Measurements from ENCODE around the gene CFI.

The CFI gene

DNA sequence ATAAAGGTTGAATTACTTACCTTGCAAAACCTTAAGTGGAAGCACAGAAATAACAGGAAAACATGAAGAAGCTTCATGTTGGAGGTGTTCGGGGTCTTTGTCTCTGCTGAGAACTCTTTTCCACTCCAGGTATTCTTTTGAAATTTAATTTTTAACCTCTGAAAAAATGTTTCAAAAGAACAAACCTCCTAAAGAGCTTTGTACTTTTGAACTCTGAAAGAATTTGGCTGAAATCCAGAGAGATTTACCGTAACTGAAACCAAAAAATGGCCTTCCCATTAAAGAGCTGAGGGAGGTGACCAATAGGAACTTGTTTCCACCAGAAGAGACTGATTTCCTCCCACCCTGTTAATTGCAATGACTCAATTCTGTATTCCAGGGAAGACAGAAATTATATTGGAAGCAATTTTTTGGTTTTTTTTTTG, at the start of gene CFI:
Gene CFI, minus strand, starts transcription at position 105 of the 425 bp plus-strand sequence. Its CDS starts 28 bp downstream, at position 77.
- in situ Hi-C loops (cut with MboI; ENCODE audit: low pct_unique_long_range_greater_than_20kb, low sequenced_read_pairs) = no loop called here
- DNase-seq = no peak

DNA sequence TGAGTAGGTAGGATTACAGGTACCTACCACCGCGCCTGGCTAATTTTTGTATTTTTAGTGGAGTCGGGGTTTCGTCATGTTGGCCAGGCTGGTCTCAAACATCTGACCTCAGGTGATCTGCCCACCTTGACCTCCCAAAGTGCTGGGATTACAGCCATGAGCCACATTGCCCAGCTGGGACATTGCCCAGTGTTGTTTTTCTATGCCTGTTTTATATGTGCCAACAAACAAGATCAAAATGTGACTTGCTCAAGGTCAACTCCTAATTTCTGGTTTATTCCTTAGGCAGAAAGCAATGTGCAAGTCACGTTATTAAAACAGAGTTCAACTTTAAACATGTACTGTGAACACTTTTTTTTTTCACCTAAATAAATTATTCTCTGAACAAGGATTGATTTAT, 48.8 kb upstream of the CFI start:
- no peak for DNase-seq
- in situ Hi-C loops (cut with MboI; ENCODE audit: low pct_unique_long_range_greater_than_20kb, low sequenced_read_pairs) = no loop called here

DNA sequence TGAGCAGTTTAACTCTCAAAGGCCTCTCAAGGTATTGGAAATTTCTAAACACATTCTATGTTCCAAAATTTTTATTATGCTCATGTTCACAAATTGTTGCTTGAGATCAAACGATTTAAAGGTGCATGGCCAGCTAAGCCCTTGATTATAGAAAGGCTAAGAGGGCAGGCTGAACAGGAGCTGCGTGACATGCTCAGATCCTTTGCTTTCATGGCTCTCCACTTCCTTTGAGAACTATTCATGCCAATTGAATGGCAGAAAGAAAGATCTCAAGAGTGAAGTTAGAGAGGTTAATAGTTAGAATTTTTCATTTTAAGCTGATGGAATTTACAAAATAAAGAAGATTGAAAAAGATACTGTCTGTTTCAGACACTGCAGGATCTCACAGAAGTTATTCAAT, 46.7 kb upstream of the CFI start:
- no peak for DNase-seq
- in situ Hi-C loops (cut with MboI; ENCODE audit: low pct_unique_long_range_greater_than_20kb, low sequenced_read_pairs) = loop anchor here (25.0 kb wide), 1 partner anchor 114 kb away; no protein-coding TSS in a partner anchor

DNA sequence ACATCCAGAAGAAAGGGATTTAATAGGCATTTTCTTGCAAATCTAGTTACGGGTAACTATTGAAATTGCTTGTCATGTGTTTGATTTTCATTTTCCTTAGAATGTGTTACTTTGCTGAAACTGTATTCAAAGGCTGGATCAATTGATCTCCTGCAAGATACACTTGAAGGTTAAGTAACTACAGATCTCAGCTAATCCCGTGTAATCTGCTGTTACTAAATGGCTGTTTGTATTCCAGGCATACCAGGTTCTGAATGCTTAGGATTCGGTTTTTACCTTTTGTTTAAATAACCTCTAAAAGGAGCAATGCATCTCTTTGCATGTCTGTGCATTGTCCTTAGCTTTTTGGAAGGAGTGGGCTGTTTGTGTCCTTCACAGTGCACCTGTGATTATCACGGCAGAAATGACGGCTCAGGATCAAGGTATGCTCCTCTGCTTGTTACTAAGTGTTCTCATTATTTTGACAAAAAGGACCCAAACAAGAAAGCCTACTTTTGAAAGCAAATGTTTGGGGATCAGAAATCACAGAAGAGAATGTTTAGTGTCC, 46.2 kb upstream of the CFI start, which contains the start of gene LRIT3:
Gene LRIT3, plus strand, starts transcription at position 212 of the 547 bp plus-strand sequence. Its CDS starts 95 bp downstream, at position 307.
- DNase-seq = no peak
- in situ Hi-C loops (cut with MboI; ENCODE audit: low pct_unique_long_range_greater_than_20kb, low sequenced_read_pairs) = loop anchor here (25.0 kb wide), 1 partner anchor 114 kb away; no protein-coding TSS in a partner anchor

DNA sequence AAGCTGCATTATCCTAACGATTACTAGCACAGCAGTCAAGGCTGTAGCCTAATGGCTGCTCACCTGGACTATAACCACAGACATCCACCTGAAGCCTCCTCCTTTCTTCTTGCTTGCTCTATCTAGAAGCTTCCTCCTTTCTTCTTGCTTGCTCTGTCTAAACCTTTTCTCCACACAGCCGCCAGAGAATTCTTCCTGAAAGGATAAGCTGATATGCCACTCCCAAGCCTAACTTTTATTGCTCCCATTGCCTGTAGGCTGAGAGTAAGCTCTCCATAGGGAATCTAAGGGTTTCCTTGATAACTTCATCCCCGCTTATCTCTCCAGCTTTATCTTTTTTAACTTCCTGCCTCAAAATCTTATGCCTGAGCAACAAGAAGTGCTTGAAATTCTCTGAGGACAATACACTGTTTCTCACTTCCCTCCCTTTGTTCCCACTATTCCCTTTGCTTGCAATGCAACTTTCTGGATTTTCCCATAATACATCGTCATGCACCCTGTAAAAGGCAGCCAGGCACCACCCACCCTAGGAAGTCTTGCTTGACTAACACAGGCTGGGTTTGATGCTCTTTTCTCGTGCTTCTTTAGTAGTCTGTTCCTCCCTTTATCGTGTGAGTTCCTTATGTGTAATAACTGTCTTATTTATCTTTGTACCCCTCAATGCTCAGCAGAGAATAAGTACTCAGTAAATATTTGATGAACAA, 44.7 kb upstream of the CFI start:
- no peak for DNase-seq
- in situ Hi-C loops (cut with MboI; ENCODE audit: low pct_unique_long_range_greater_than_20kb, low sequenced_read_pairs) = loop anchor here (25.0 kb wide), 1 partner anchor 116 kb away; no protein-coding TSS in a partner anchor

DNA sequence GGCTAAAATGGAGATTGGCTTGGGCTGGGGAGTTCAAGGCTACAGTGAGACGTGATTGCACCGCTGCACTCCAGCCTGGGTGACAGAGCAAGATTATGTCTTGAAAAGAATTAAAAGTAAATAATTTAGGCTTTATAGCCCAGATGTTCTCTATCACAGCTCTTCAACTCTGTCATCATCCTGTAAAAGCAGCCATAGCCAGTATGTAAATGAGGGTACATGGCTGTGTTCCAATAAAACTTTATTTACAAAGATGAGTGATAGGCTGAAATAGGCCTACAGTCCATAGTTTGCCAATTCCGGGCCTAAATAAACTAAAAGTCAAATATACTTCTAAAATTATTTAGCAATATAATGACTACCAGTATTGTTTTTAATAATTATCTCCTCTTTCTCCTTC, 35.2 kb upstream of the CFI start:
- in situ Hi-C loops (cut with MboI; ENCODE audit: low pct_unique_long_range_greater_than_20kb, low sequenced_read_pairs) = loop anchor here (25.0 kb wide), 1 partner anchor 125 kb away; no protein-coding TSS in a partner anchor
- no peak for DNase-seq

DNA sequence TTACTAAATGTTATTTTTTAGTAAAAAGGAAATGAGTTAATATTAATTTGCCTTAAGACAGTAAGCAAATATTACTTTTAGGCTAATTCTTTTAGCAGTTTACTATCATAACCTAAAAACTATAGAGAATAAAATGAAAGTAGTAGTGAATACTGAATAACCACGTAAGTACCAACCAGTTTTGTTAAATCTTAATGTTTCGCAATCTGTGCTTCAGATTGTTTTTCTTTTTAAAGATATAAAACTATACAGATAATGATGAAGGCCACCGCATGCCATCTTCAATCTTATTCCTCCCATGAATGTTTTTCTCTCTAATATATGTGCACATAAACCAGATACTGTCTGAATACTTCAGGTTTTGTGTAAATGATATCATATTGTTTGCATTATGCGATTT, 32.0 kb upstream of the CFI start:
- in situ Hi-C loops (cut with MboI; ENCODE audit: low pct_unique_long_range_greater_than_20kb, low sequenced_read_pairs) = loop anchor here (25.0 kb wide), 1 partner anchor 129 kb away; no protein-coding TSS in a partner anchor

DNA sequence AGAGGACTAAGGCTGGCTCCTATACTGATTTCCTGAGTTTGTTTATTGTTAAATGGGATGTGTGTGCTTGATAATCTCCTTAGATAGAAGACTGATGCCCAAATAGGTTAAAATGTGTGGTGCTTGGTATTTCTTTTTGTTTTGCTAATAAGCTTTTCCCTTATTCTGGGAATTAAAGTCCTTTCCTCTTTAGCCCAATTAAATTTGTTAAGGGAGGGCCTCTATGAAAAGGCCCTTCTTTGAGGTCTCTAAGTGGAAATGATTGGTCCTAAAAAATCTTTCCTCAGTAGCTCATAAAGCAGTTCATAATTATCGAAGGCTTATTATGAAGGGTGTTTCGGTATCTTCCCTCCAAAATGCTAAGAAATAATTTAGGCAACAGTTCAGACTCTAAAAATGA, 25.9 kb upstream of the CFI start, which contains the start of gene RRH:
Gene RRH, plus strand, starts transcription at position 301 of the 400 bp plus-strand sequence. Its CDS starts 56 bp downstream, at position 357.
- in situ Hi-C loops (cut with MboI; ENCODE audit: low pct_unique_long_range_greater_than_20kb, low sequenced_read_pairs) = loop anchor here (25.0 kb wide), 1 partner anchor 135 kb away; no protein-coding TSS in a partner anchor
- DNase-seq = no peak

More for the DNA sequence above, 32.0 kb upstream of the CFI start:
- no peak for DNase-seq

DNA sequence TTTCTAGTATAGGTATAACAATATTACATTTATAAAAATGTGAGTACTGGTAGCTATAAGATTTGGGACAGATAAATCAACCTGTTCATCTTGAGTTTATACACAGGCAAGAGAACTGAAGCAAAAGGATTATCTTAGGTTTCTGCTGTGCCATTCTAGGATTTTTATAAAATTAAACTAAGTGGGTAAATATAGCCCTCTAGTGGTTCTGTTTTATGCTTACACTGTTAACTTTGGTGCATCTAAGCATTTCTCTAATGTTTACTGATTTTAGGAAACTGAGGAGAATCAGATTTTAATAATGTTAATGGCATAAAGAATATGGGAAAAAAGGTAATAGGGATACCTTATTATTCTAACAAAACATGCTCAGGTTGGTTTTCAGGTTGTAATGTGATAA, 24.9 kb upstream of the CFI start:
- DNase-seq = peak; percentile 38
- in situ Hi-C loops (cut with MboI; ENCODE audit: low pct_unique_long_range_greater_than_20kb, low sequenced_read_pairs) = loop anchor here (25.0 kb wide), 1 partner anchor 136 kb away; no protein-coding TSS in a partner anchor

DNA sequence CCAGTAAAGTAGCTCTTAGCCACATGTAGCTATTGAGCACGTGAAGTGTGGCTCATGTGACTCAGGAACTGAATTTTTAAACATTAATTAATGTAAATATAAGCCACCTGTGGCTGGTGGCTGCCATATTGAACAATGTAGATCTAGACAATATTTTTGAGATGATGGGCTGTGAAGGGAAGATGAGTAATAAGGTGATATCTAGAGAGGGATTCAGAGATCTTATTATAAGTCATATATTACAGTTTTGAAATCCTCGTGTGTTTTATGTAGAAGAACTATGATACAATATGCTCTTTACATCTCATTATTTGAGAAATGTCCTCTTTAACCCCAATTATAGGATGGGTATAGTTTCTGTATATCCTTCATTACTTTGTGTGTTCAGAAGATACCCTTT, 19.4 kb upstream of the CFI start:
- in situ Hi-C loops (cut with MboI; ENCODE audit: low pct_unique_long_range_greater_than_20kb, low sequenced_read_pairs) = no loop called here
- no peak for DNase-seq

DNA sequence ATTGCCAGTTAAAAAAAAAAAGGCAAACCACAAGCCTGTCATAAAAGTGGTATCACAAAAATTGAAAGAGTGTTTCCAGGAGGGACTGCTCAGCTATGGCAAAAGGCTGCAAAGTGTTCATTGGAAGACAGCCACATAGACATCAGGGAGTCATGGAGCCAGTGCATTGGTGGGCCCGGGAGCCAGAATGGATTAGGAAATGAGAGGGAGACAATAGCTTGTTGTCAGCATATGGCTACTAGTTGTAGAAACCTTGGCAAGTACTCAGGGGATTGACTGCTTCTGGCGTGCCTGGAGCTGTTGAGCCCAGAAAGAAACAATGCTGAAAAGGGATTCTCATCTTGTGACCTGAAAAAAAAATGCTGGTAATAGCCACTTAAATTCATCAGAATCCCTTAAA, 18.8 kb upstream of the CFI start:
- in situ Hi-C loops (cut with MboI; ENCODE audit: low pct_unique_long_range_greater_than_20kb, low sequenced_read_pairs) = no loop called here
- DNase-seq = no peak

DNA sequence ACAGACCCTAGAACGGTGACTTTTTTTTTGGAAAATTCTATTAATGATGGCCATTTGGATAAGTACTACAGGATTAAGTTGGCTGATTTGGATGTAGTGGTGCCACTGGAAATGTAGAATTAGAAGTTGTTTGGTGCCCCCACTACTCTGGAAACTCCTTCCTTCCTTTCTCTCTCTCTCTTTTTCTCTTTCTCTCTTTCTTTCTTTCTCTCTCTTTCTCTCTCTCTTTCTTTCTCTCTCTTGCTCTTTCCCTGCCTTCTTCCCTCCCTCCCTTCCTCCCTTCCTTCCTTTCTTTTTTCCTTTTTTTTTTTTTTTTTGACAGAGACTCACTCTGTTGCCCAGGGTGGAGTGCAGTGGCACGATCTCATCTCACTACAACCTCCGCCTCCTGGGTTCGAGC, 16.5 kb upstream of the CFI start:
- DNase-seq = no peak
- in situ Hi-C loops (cut with MboI; ENCODE audit: low pct_unique_long_range_greater_than_20kb, low sequenced_read_pairs) = loop anchor here (10.0 kb wide), 1 partner anchor 393 kb away; no protein-coding TSS in a partner anchor

DNA sequence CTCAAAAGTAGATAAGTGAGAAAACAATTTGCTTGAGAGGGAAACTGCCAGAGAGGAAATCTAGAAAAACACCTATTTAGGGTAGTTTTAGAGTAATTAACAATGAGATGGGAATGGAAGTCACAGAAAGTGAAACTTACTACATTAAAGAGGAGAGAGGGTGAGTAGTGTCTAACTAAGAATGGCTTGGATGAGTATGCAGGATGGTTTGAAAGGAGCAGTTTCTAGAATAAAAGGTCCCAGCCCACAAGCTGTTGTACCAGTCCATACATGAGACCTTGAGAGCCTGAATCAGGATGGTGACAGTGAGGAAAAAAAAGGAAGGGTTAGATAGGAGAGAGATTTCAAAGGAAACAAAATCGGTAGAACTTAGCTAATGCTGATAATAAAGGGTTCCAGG, 15.1 kb upstream of the CFI start:
- DNase-seq = no peak
- in situ Hi-C loops (cut with MboI; ENCODE audit: low pct_unique_long_range_greater_than_20kb, low sequenced_read_pairs) = loop anchor here (10.0 kb wide), 1 partner anchor 392 kb away; no protein-coding TSS in a partner anchor

DNA sequence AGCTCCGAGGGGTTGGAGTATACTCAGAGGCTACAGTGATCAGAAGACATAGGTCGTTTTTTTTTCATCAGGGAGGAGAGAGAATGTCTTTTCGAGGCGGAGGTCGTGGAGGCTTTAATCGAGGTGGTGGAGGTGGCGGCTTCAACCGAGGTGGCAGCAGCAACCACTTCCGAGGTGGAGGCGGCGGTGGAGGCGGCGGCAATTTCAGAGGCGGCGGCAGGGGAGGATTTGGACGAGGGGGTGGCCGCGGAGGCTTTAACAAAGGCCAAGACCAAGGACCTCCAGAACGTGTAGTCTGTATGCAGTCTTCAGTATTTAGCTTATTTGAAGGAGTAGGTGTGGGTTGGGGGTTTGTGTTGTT, 14.3 kb upstream of the CFI start:
- no peak for DNase-seq
- in situ Hi-C loops (cut with MboI; ENCODE audit: low pct_unique_long_range_greater_than_20kb, low sequenced_read_pairs) = loop anchor here (10.0 kb wide), 1 partner anchor 391 kb away; no protein-coding TSS in a partner anchor

DNA sequence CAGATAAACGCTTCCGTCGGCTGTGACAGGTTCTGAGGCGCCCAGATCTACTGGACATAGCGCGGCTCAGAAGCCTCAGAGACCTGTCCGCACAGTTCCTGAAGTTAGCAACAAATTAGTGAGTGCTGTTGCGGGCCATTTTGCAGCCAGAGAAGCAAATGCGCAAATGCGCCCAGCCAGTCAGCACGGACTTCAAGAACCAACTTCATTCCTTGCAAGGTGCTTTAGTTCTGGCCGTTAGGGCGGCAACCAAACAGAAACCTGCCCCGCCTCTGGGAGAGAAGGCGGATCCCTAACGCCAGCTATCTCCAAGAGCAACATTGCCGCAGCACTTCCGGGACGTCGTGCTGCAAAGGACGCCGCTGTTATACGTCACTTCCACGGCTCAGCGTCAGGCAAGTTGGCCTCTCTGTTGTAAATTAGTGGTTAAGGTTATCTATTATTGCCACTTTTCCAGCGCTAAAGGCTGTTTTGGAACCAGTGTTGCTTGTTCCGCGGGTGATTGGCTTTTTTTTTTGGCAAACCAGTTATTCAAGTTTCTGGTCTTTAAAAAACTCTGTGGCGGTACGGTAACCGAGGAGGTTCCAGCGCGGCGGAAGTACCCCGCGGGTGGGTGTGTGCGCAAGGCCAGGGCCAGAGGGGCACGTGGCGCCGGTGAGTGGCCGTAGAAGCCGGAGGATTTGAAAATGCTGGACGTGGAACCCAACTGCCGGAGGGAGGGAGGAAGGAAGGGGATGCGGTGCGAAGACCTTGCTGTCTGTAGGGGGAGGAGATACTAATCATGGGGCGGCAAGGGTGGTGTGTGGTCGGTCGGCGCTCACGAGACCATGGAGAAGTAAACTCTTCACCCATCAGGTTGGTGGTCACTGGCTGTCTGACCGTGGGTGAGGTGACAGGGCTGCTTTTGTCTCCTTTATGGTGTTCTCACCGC, 13.6 kb upstream of the CFI start, which contains the start of gene GAR1:
Gene GAR1, plus strand, starts transcription at position 612 of the 931 bp plus-strand sequence. CDS start 403 bp downstream, outside the sequence.
- DNase-seq = peak; percentile 95
- in situ Hi-C loops (cut with MboI; ENCODE audit: low pct_unique_long_range_greater_than_20kb, low sequenced_read_pairs) = loop anchor here (10.0 kb wide), 1 partner anchor 391 kb away; no protein-coding TSS in a partner anchor

DNA sequence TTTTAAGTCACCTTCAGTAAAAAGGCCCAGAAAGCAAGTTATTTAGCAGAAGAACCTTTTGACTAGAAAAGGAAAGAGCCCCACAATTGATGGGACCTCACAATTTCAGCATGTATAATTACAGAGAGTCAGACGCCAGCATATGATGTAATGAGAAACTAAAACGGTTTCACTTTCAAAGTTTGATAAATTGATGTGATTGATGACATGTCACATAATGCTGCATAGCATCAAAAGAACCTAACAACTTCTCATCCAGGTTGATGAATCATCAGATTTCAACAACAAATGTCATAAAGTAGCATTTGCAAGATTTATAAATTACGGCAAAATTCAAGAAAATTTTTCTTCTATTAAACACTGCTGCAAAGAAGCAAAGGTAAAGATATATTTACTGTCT, 9.9 kb upstream of the CFI start:
- DNase-seq = no peak
- in situ Hi-C loops (cut with MboI; ENCODE audit: low pct_unique_long_range_greater_than_20kb, low sequenced_read_pairs) = loop anchor here (10.0 kb wide), 1 partner anchor 387 kb away; no protein-coding TSS in a partner anchor

DNA sequence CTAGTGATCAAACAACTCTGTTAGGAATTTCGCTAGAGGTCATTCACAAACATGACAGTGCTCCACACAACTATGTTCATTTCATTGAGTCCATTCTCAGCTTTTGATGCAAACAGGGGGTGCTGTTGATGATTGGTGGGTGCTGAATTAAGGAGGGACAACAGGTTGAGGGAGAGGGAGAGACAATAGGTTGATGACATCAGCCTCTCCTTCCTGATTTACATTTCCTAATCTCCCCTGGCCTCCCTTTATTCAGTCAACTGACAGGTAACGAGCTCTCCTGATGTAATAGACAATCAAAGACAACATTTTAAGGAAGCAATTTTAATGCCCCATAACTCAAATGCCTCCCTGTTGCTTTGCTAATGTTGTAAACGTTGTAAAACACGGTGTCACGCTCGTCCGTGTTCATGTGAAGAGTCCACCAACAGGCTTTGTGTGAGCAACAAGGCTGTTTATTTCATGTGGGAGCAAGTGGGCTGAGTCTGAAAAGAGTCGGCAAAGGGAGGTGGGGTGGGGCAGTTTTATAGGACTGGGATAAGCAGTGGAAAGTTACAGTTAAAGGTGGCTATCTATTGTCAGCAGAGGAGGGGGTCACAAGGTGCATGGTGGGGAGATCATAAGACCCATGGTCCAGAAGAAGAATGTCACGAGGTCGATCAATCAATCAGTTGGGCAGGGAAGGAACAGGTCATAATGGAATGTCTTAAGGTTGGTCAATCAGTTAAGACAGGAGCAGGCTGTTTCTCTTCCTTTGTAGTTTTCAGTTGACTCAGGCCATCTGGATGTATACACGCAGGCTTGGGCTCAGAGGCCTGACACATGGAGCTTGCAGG, 9.0 kb upstream of the CFI start:
- DNase-seq = no peak
- in situ Hi-C loops (cut with MboI; ENCODE audit: low pct_unique_long_range_greater_than_20kb, low sequenced_read_pairs) = loop anchor here (10.0 kb wide), 1 partner anchor 386 kb away; no protein-coding TSS in a partner anchor

DNA sequence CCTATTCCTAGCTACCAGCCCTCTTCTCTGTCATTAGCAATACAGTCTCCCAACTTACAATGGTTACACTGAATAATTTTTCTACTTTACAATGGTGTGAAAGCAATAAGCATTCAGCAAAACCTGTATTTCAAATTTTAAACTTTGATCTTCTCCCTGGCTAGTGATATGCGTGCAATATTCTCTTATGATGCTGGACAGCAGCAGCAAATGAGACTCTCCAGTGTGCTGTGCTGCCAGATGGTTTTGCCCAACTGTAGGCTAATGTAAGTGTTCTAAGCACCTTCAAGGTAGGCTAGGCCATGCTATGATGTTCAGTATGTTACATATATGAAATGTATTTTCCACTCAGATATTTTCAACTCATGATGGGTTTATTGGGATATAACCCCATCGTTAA, 7.9 kb upstream of the CFI start:
- no peak for DNase-seq
- in situ Hi-C loops (cut with MboI; ENCODE audit: low pct_unique_long_range_greater_than_20kb, low sequenced_read_pairs) = loop anchor here (10.0 kb wide), 1 partner anchor 385 kb away; no protein-coding TSS in a partner anchor

Measured in KBM-7 (cell line).